HG02798 (cell line): ENCODE measurements around the gene PKP1.

Source experiments
- ATAC-seq: cut with Tn5 transposase; IDR thresholded peaks from one replicate; pipeline ENCODE4 v1.9.1; 2021; ENCODE audit warnings: mild to moderate bottlenecking; ENCODE audit not compliant: unreplicated experiment, poor library complexity

Gene PKP1

DNA sequence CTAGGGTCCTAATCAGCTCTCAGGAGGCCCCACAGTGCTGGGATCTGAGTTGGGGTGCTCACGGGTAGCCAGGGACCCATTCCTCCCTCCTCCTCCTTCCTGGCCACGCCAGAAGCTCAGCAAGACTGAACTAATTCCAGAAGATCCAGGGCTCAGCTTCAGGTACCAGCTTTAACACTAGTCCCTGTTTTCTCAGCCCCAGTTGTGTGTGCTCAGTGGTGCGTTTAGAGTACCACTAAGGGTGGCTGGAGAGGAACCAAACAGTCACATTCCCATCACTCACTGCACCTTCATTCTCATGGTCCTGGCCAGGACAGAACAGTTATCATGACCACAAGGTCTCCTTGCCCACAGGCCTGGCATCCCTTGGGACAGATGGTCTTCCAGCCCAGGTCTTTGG, 20.8 kb downstream of the PKP1 start:
- ATAC-seq, result no peak

DNA sequence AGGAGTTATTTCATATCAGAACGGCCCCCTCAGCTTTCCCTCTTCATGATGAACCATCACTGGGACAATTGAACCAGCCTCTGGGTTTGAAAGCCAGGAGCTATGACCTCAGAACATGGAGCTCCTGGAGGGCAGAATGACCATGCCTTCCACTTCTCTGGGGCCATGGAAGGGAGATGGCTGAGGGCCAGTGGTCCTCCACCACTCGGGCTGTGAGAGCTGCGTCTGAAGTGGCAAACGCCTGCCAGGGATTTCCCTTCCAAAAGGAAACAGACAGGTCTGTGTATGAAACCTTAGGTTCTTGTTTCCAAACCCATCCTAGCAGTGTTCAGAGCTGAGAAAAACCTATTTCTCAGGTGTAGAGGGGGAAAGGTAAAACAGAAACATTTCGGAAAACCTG, 22.5 kb downstream of the PKP1 start:
- no peak for ATAC-seq

- no peak for ATAC-seq
These were observed 23.9 kb downstream of the PKP1 start for GRCh38 chr1:201307231-201307630.

DNA sequence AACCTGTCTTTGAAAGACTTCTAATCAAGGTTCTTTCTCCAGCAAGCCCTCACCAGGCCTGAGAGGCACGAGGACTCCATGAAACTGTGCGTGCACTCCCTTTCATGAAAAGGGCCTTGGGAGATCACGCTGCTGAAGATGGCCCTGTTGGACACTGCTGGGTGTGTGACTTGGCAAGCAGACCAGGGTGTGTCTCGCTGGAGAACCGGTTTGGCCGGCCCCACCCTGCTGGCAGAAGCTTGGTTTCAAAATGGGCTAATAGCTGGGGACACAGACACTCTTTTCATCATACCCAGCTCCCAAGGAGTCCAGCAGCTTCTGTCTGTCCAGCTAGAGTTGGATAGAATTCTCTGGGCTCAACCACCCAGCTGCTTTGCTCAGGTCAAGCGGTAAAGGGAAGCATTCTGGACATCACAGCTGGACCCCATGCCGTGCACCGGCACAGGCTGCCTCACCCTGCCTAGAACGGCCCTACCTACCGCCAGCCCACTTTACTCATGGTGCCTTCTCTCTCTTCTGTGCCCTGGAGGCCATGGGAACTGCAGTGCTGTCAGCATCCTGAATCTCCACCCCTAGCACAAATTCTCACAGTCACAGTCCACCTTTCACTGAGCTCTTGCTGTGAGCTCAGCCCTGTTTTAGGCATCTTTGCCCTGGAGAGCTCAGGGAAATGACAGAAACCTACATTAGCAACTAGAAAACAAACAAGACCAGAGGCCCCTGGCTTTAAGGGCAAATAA, 24.6 kb downstream of the PKP1 start:
- ATAC-seq, result no peak

DNA sequence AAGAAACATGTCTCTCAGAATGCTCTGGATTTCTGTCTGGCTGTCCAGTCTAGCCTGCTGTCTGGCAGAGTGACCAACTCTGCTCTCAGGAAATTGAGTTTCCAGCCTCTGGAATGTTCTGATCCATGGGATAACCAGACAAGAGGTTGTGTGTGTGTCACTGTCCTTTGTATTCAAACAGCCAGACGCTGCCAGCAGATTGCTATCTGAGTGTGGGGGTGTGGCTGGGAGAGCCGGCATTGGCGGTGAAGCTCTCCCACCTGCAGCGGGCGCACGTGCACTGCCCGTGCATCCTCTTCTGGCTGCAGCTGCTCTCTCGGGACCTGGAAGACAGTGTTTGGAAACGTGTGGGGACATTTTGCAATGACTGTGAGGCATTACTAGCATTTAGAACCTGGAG, 26.1 kb downstream of the PKP1 start:
- no peak for ATAC-seq

DNA sequence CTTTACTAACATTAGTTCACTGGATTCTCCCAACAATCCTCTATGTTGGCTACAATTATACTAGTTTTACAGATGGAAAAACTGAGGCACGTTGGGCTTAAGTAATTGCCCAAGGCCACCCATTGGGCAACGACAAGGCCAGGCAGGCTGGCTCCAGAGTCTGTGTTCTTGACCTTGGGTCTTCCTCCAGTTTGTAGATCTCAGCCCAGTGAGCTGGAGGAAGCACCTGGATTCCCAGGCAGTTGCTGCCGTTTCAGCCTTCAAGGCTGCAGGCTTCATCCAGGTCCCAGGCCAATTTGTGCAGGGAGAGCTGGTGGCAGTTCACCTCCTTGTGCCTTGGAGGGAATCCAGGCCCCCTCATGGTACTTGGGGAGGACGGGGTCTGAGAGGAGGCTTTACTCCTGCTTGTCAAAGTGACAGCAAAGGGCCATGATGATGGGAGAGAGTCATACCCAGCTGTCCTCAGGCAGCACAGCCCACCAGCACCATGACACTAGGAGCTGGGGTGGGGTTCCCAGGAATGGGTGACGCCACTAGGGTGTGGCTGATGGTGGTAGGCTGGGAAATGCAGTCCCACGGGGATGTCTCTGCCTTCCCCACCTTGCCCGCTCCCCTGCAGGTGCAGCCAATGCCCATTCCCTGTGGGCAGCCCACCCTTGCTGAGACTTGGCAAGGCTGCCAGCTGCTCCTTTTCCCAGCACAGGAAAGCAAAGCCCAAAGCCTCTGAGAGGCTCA, 27.1 kb downstream of the PKP1 start:
- ATAC-seq, result no peak

DNA sequence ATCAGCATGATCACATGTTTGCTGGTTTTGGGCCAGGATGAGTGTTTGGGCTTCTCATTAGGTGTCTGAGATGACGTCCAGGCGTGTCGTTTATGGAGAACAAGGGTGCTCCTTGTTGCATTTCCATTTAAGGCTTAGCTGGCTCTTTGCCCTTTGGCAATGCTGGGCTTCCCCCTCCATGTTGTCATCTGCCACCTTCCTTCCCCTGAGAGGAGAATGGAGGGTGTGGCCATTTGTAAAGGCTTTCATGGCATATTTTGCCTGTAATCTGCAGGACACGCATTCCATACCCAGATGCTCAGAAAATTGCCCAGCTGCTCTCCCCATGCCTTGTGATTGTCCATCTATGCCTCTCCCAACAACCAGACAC, 27.7 kb downstream of the PKP1 start:
- no peak for ATAC-seq

DNA sequence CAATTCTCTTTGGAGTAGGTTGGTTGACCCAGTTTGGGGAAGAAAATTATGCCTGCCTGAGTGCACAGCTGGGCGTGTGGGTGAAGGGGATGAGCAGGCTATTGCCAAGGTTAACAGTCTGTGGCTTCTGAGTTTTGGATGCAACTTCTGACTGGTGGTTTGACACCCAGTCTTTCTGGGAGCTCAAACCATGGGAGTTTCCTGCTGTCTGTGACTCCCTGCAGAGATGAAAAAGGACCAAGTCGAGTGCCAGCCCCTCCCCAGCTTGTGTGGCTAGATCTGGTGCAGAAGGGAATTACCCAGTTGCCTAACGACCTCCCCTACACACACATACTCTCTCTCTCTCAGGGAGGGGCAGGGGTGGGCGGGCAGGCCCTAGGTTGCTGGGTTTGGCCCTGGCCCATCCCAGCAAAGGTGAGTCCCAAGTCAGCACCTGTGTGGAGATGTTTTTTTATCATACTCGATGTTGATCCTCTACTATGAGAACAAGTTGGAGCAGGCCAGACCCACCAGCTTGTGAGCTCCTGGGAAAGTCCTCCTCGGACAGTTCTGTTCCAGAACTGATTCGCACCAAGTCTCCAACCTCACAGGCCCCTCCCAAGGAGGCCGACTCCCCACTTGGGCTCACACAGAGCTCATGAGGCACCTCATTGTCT, 28.2 kb downstream of the PKP1 start:
- ATAC-seq, result no peak

GRCh38 chr1:201312298-201312697, 29.0 kb downstream of the PKP1 start:
- no peak for ATAC-seq

DNA sequence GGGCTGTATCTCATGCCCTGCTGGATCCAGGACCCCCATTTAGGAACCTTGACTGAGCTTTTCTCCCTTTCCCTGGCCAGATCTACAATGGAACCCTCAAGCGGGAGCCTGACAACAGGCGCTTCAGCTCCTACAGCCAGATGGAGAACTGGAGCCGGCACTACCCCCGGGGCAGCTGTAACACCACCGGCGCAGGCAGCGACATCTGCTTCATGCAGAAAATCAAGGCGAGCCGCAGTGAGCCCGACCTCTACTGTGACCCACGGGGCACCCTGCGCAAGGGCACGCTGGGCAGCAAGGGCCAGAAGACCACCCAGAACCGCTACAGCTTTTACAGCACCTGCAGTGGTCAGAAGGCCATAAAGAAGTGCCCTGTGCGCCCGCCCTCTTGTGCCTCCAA, 29.8 kb downstream of the PKP1 start:
- ATAC-seq, result no peak

- no peak for ATAC-seq
These were observed 33.2 kb downstream of the PKP1 start for GRCh38 chr1:201316556-201316955.

GRCh38 chr1:201317551-201317950, 34.2 kb downstream of the PKP1 start:
- no peak for ATAC-seq

DNA sequence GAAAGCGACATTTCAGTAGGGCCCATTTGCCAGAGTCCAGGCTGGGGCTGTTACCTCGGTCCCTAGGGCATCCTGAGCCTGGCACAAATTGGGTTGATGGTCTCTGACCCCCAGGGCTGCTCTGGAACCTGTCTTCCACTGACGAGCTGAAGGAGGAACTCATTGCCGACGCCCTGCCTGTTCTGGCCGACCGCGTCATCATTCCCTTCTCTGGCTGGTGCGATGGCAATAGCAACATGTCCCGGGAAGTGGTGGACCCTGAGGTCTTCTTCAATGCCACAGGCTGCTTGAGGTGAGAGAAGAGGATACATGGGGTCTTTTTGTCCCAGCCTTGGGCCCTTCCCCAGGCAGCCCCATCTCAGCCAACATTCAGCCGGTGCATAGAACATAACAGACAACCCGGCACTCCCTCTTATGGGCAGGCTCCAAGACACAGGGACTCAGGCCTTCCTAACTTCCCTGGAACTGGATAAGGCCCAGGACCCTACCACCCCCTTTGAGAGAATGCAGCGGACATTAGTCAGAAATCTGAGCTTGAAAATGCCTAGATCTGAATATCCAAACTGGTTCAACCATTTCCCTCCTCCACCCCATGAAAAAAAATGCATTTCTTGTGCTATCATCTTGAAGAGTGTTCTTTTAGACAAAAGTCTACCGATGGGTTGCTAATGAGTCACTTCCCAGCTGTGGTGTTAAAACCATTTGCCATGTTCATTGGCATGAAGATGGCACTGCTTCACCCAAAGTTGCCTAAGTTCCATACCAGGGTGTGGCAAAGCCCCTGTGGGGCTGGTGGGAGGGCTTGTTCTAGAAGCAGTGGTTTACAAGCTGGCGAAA, 35.4 kb downstream of the PKP1 start:
- no peak for ATAC-seq

DNA sequence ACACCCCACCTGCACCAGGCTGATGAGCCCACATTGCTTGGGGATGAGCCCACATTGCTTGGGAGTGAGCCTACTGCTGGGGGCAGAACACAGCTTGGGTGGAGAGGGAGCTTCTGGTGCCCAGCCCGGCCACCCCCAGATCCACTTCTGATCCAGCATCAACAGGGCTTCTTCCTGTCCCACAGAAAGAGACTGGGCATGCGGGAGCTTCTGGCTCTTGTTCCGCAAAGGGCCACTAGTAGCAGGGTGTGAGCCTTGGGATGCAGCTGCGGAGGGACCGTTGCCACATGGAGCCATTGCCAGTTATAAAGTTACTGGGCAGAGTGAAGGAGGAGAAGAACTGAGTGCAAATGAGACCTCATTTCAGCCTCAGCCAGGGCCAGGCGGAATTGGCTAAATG, 36.3 kb downstream of the PKP1 start:
- no peak for ATAC-seq

- ATAC-seq, result no peak
These were observed 37.0 kb downstream of the PKP1 start for GRCh38 chr1:201320168-201320788.

- no peak for ATAC-seq
These were observed 38.6 kb downstream of the PKP1 start for GRCh38 chr1:201321826-201322390.

DNA sequence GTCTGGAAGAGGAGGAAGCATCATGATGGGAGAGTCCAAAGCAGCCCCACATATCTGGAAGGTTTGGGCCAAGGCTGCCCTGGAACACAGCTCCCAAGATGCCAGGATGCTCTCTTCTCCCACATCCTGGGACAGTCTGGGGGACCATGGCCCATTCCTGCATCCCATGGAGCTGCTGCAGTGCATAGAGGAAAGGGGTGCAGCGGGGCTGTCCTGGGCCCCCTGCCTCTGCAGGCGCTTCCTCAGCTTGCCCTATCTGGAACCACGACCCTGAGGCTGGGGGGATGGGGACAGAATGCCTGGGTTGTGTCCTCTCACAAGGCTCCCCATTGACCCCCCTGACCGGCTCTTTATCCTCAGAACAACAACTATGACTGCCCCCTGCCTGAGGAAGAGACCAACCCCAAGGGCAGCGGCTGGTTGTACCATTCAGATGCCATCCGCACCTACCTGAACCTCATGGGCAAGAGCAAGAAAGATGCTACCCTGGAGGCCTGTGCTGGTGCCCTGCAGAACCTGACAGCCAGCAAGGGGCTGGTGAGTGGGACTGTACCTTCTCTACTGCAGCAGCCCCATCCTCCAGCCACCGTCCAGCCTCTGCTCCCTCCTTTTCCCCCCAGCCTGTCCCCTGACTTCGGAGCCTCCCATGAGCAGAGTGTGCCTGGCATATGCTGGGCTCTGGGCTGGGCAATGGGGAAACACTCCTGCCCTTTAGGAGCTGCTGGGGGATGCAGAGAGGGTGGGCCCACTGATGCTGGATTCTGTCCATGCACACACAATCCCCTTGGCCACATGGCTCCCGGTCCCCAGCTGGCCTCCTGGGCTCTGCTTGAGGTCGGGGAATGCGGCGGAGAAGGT, 39.6 kb downstream of the PKP1 start:
- ATAC-seq, result no peak

DNA sequence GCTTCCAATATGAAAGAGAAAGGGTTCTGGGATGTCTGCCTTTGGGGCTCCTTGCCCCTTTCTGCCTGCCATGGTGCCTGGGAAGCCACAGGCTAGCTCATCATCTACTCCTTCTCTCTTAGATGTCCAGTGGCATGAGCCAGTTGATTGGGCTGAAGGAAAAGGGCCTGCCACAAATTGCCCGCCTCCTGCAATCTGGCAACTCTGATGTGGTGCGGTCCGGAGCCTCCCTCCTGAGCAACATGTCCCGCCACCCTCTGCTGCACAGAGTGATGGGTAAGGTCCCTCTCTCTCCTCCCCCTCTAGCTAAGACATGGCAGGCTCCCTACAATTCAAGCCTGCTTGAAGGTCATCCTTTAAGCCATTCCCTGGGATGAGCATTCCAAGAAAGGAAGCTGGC, 41.0 kb downstream of the PKP1 start:
- ATAC-seq, result no peak
